IPS-20b (cell line): ENCODE measurements around the gene CAMK2B.

Source experiments
- H3K27ac ChIP-seq: one replicate; pipeline ENCODE4 v1.5.1; 2013; ENCODE audit warnings: low read length
- H3K27me3 ChIP-seq: 2 replicates; pipeline ENCODE4 v1.6.1; 2013; ENCODE audit warnings: mild to moderate bottlenecking, low read length, inconsistent platforms; ENCODE audit not compliant: insufficient read depth
- H3K36me3 ChIP-seq: 2 replicates; pipeline ENCODE4 v1.6.1; 2013; ENCODE audit warnings: low read depth, mild to moderate bottlenecking, inconsistent platforms, low read length, moderate library complexity; ENCODE audit not compliant: insufficient read depth
- H3K4me1 ChIP-seq: 2 replicates; pipeline ENCODE4 v1.6.1; 2013; ENCODE audit warnings: mild to moderate bottlenecking, control low read depth, inconsistent platforms, low read length, moderate library complexity; ENCODE audit not compliant: insufficient read depth
- H3K4me3 ChIP-seq: 2 replicates; pipeline ENCODE4 v1.5.1; 2013; ENCODE audit warnings: mild to moderate bottlenecking, low read length, inconsistent platforms
- H3K9ac ChIP-seq: 2 replicates; pipeline ENCODE4 v1.6.1; 2013; ENCODE audit warnings: low read depth, mild to moderate bottlenecking, inconsistent platforms, low read length, moderate library complexity
- H3K9me3 ChIP-seq: 2 replicates; pipeline ENCODE4 v1.6.1; 2013; ENCODE audit warnings: mild to moderate bottlenecking, low read depth, low read length, inconsistent platforms; ENCODE audit not compliant: insufficient read depth

CAMK2B gene

DNA sequence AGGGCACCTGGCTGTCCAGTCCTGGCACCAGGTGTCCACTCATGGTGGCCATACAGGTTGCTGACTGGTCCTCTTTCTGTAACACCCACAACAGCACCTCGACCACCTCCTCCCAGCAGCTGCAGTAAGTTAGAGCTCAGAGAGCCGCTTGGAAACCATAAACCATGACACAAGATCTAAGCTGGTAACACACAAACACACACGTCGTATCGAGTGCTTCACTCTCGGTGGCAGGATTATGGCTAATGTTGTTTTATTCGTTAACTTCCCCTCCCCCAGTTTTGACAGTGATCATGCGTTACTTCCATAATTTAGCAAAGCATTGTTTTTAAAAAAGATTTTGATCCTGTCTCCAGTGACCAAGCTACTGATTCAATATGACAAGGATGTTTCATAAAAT is 59.7 kb downstream of the CAMK2B start:
- Histone ChIP-seq H3K27me3 (no peaks in the 10 kb centered on the region; the same call in 1 of the 2 replicates), H3K27ac (no peak overlapping the region), H3K4me3 (no peak overlapping the region), H3K4me1 (0 out of 2 replicates have a peak, but pooled peaks cover 5% of the 10 kb centered on the region), H3K36me3 (no peaks in the 10 kb centered on the region), H3K9me3 (no peaks in the 10 kb centered on the region), H3K9ac (no peak overlapping the region)

GRCh38 chr7:44264221-44264931 is 61.0 kb downstream of the CAMK2B start:
- 0 out of 2 replicates have a peak, but pooled peaks cover 5% of the 10 kb centered on the region for H3K4me1 ChIP-seq
- H3K27me3 ChIP-seq, result no peaks in the 10 kb centered on the region; the same call in 1 of the 2 replicates
- no peak overlapping the region for H3K4me3 ChIP-seq
- H3K36me3 ChIP-seq, result no peaks in the 10 kb centered on the region
- H3K9me3 ChIP-seq, result no peaks in the 10 kb centered on the region
- H3K27ac ChIP-seq, result no peak overlapping the region
- no peak overlapping the region for H3K9ac ChIP-seq

GRCh38 chr7:44263326-44264082 is 61.9 kb downstream of the CAMK2B start:
- Histone ChIP-seq H3K9ac (no peak overlapping the region), H3K4me1 (0 out of 2 replicates have a peak, but pooled peaks cover 5% of the 10 kb centered on the region), H3K27ac (no peak overlapping the region)

DNA sequence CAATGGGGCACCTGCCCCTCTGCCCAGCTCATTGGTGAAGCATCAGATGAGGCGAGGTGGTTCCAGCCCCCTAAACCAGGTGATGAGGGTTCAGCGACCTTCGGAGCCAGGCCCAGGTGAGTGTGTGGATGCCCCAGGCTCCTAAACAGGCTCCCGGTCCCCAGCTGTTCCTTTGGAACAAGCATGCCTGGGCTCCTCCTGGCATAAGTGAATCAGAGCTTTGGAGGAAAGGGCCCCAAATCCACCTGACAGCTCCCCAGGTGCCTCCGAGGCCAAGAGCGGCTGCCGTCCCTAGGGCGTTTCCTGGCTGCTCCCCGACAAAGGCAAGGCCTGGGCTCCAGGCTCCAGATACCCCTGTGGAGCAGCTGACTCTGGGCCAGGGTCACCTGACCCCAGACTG is 63.4 kb downstream of the CAMK2B start:
- Histone ChIP-seq H3K4me3 (no peak overlapping the region), H3K27ac (no peak overlapping the region), H3K9me3 (no peaks in the 10 kb centered on the region), H3K4me1 (0 out of 2 replicates have a peak, but pooled peaks cover 5% of the 10 kb centered on the region), H3K9ac (no peak overlapping the region), H3K27me3 (no peaks in the 10 kb centered on the region; the same call in 1 of the 2 replicates), H3K36me3 (no peaks in the 10 kb centered on the region)

More at GRCh38 chr7:44263326-44264082, 61.9 kb downstream of the CAMK2B start:
- H3K4me3 ChIP-seq, result no peak overlapping the region
- no peaks in the 10 kb centered on the region for H3K36me3 ChIP-seq
- H3K27me3 ChIP-seq, result no peaks in the 10 kb centered on the region; the same call in 1 of the 2 replicates
- H3K9me3 ChIP-seq, result no peaks in the 10 kb centered on the region

GRCh38 chr7:44261240-44261639 is 64.2 kb downstream of the CAMK2B start:
- 0 out of 2 replicates have a peak, but pooled peaks cover 5% of the 10 kb centered on the region for H3K4me1 ChIP-seq

GRCh38 chr7:44259547-44260457 is 65.6 kb downstream of the CAMK2B start:
- H3K27ac ChIP-seq, result no peak overlapping the region
- H3K27me3 ChIP-seq, result no peaks in the 10 kb centered on the region; the same call in 1 of the 2 replicates
- H3K4me3 ChIP-seq, result no peak overlapping the region
- no peaks in the 10 kb centered on the region for H3K36me3 ChIP-seq
- H3K9ac ChIP-seq, result no peak overlapping the region
- no peaks in the 10 kb centered on the region for H3K9me3 ChIP-seq
- 0 out of 2 replicates have a peak, but pooled peaks cover 5% of the 10 kb centered on the region for H3K4me1 ChIP-seq

More at GRCh38 chr7:44261240-44261639, 64.2 kb downstream of the CAMK2B start:
- Histone ChIP-seq H3K27me3 (no peaks in the 10 kb centered on the region; the same call in 1 of the 2 replicates), H3K36me3 (no peaks in the 10 kb centered on the region), H3K4me3 (no peak overlapping the region), H3K9me3 (no peaks in the 10 kb centered on the region), H3K9ac (no peak overlapping the region), H3K27ac (no peak overlapping the region)

DNA sequence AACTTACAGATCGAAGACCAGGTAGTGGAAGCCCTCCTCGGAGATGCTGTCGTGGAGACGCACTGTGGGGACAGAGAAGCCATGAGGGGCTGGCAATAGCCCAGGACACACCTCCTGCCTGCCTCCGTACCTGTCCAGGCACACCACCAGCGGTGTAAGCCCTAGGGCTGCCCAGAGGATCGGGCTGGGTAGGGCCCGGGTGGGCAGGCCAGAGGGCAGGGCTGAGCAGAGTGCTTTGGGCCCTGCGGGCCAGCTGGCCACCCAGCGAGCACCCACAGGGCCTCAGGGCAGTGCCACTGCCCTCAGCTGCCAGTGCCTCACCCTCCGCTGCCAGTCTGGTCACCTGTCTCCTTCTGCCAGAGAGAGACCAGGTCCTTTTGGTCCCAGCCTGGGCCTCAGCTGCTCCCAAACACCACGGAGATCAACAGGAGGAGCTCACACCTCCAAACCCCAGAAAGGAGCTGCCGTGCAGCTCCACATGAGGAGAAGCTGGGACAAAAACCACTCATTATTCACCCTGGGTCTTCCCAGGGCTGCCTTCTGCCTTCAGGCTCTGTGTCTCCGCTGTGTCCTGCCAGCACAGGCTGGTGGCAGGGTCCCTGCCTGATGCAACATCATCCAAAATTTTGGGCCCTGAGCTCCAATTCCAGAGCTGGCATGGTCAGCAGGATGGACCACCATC is 66.4 kb downstream of the CAMK2B start:
- H3K27ac ChIP-seq, result no peak overlapping the region
- no peaks in the 10 kb centered on the region; the same call in 1 of the 2 replicates for H3K27me3 ChIP-seq
- H3K4me3 ChIP-seq, result no peak overlapping the region
- H3K9ac ChIP-seq, result no peak overlapping the region
- no peaks in the 10 kb centered on the region for H3K36me3 ChIP-seq
- H3K4me1 ChIP-seq, result 0 out of 2 replicates have a peak, but pooled peaks cover 3% of the 10 kb centered on the region
- no peaks in the 10 kb centered on the region for H3K9me3 ChIP-seq

GRCh38 chr7:44258423-44258760 is 67.0 kb downstream of the CAMK2B start:
- no peaks in the 10 kb centered on the region for H3K36me3 ChIP-seq
- H3K27me3 ChIP-seq, result no peaks in the 10 kb centered on the region
- H3K4me1 ChIP-seq, result no peaks in the 10 kb centered on the region
- H3K4me3 ChIP-seq, result no peak overlapping the region
- no peaks in the 10 kb centered on the region for H3K9me3 ChIP-seq
- no peak overlapping the region for H3K9ac ChIP-seq
- H3K27ac ChIP-seq, result no peak overlapping the region

GRCh38 chr7:44257618-44258422 is 67.6 kb downstream of the CAMK2B start:
- Histone ChIP-seq H3K27ac (no peak overlapping the region), H3K9me3 (no peaks in the 10 kb centered on the region), H3K4me3 (no peak overlapping the region), H3K9ac (no peak overlapping the region), H3K4me1 (no peaks in the 10 kb centered on the region), H3K36me3 (no peaks in the 10 kb centered on the region), H3K27me3 (no peaks in the 10 kb centered on the region)

DNA sequence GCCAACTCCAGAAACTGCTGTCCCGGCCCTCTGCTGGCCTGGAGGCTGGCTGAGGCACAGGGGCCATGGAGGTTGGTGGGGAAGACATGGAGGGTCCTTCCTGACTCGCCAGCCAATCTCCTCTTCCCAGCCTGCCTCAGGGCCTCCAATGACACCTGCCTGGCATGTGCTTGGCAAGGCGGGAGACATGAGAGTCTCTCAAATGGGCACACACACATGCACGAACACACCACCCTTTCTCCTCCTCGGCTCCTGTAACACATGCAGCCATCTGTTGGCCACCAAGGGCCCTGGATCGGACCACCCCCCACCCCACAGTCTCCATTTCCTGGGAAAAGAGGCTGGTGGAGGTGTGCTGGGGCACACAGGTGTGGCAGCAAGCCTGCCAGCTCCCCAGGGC is 68.2 kb downstream of the CAMK2B start:
- no peaks in the 10 kb centered on the region for H3K27me3 ChIP-seq
- H3K9ac ChIP-seq, result no peak overlapping the region
- no peaks in the 10 kb centered on the region for H3K9me3 ChIP-seq
- no peaks in the 10 kb centered on the region for H3K36me3 ChIP-seq
- no peaks in the 10 kb centered on the region for H3K4me1 ChIP-seq
- no peak overlapping the region for H3K27ac ChIP-seq
- no peak overlapping the region for H3K4me3 ChIP-seq
